Measurements from ENCODE around the gene ARHGAP6.

ARHGAP6 gene

GRCh38 chrX:11566789-11567188, 98.9 kb downstream of the ARHGAP6 start:
- no peaks in the 10 kb centered on the region for H3K9me3 Mint-ChIP-seq (ENCODE audit: low read depth)
- H3K4me3 Mint-ChIP-seq: no peak overlapping the region
- H3K27ac Mint-ChIP-seq: no peak overlapping the region
- peaks cover 7% of the 10 kb centered on the region for H3K4me1 Mint-ChIP-seq (ENCODE audit: low read depth)
- no peaks in the 10 kb centered on the region for H3K36me3 Mint-ChIP-seq
- no peaks in the 10 kb centered on the region for H3K27me3 Mint-ChIP-seq

GRCh38 chrX:11566173-11566572, 99.5 kb downstream of the ARHGAP6 start:
- Mint-ChIP-seq H3K27me3 (no peaks in the 10 kb centered on the region), H3K36me3 (no peaks in the 10 kb centered on the region), H3K9me3 (ENCODE audit: low read depth) (no peaks in the 10 kb centered on the region), H3K4me3 (no peak overlapping the region), H3K27ac (no peak overlapping the region), H3K4me1 (ENCODE audit: low read depth) (peaks cover 7% of the 10 kb centered on the region)

GRCh38 chrX:11564546-11564945, 101.2 kb downstream of the ARHGAP6 start:
- Mint-ChIP-seq H3K4me1 (ENCODE audit: low read depth) (peaks cover 7% of the 10 kb centered on the region), H3K4me3 (no peak overlapping the region), H3K9me3 (ENCODE audit: low read depth) (no peaks in the 10 kb centered on the region), H3K27ac (no peak overlapping the region), H3K27me3 (no peaks in the 10 kb centered on the region), H3K36me3 (no peaks in the 10 kb centered on the region)

- Mint-ChIP-seq H3K4me3 (no peak overlapping the region), H3K36me3 (no peaks in the 10 kb centered on the region), H3K4me1 (ENCODE audit: low read depth) (peaks cover 7% of the 10 kb centered on the region)
These were observed 103.2 kb downstream of the ARHGAP6 start for GRCh38 chrX:11562570-11562969.

GRCh38 chrX:11558972-11559371, 106.7 kb downstream of the ARHGAP6 start:
- Mint-ChIP-seq H3K27me3 (peaks cover 3% of the 10 kb centered on the region), H3K36me3 (no peaks in the 10 kb centered on the region), H3K27ac (no peak overlapping the region), H3K9me3 (ENCODE audit: low read depth) (no peaks in the 10 kb centered on the region), H3K4me3 (no peak overlapping the region), H3K4me1 (ENCODE audit: low read depth) (peaks cover 7% of the 10 kb centered on the region)

More at GRCh38 chrX:11562570-11562969, 103.2 kb downstream of the ARHGAP6 start:
- no peaks in the 10 kb centered on the region for H3K9me3 Mint-ChIP-seq (ENCODE audit: low read depth)
- no peak overlapping the region for H3K27ac Mint-ChIP-seq
- H3K27me3 Mint-ChIP-seq: no peaks in the 10 kb centered on the region

- no peaks in the 10 kb centered on the region for H3K36me3 Mint-ChIP-seq
- no peak overlapping the region for H3K27ac Mint-ChIP-seq
- H3K27me3 Mint-ChIP-seq: peaks cover 3% of the 10 kb centered on the region
- no peak overlapping the region for H3K4me3 Mint-ChIP-seq
- no peaks in the 10 kb centered on the region for H3K4me1 Mint-ChIP-seq (ENCODE audit: low read depth)
- H3K9me3 Mint-ChIP-seq (ENCODE audit: low read depth): no peaks in the 10 kb centered on the region
These were observed 108.6 kb downstream of the ARHGAP6 start for GRCh38 chrX:11557120-11557519.

GRCh38 chrX:11555759-11556158, 110.0 kb downstream of the ARHGAP6 start:
- no peaks in the 10 kb centered on the region for H3K9me3 Mint-ChIP-seq (ENCODE audit: low read depth)
- no peak overlapping the region for H3K4me3 Mint-ChIP-seq
- no peaks in the 10 kb centered on the region for H3K4me1 Mint-ChIP-seq (ENCODE audit: low read depth)
- H3K27me3 Mint-ChIP-seq: peaks cover 3% of the 10 kb centered on the region
- no peaks in the 10 kb centered on the region for H3K36me3 Mint-ChIP-seq
- H3K27ac Mint-ChIP-seq: no peak overlapping the region

GRCh38 chrX:11553594-11553993, 112.1 kb downstream of the ARHGAP6 start:
- Mint-ChIP-seq H3K4me1 (ENCODE audit: low read depth) (no peaks in the 10 kb centered on the region), H3K27ac (no peak overlapping the region), H3K9me3 (ENCODE audit: low read depth) (no peaks in the 10 kb centered on the region), H3K27me3 (peaks cover 3% of the 10 kb centered on the region), H3K36me3 (no peaks in the 10 kb centered on the region), H3K4me3 (no peak overlapping the region)

GRCh38 chrX:11551151-11551550, 114.6 kb downstream of the ARHGAP6 start:
- no peak overlapping the region for H3K27ac Mint-ChIP-seq
- no peak overlapping the region for H3K4me3 Mint-ChIP-seq
- peaks cover 3% of the 10 kb centered on the region for H3K27me3 Mint-ChIP-seq
- no peaks in the 10 kb centered on the region for H3K36me3 Mint-ChIP-seq
- no peaks in the 10 kb centered on the region for H3K9me3 Mint-ChIP-seq (ENCODE audit: low read depth)
- H3K4me1 Mint-ChIP-seq (ENCODE audit: low read depth): no peaks in the 10 kb centered on the region

GRCh38 chrX:11546917-11547316, 118.8 kb downstream of the ARHGAP6 start:
- Mint-ChIP-seq H3K4me1 (ENCODE audit: low read depth) (no peaks in the 10 kb centered on the region), H3K4me3 (no peak overlapping the region), H3K9me3 (ENCODE audit: low read depth) (no peaks in the 10 kb centered on the region), H3K27me3 (no peaks in the 10 kb centered on the region), H3K36me3 (no peaks in the 10 kb centered on the region), H3K27ac (no peak overlapping the region)

GRCh38 chrX:11543249-11543648, 122.5 kb downstream of the ARHGAP6 start:
- Mint-ChIP-seq H3K4me1 (ENCODE audit: low read depth) (no peaks in the 10 kb centered on the region), H3K4me3 (no peak overlapping the region), H3K9me3 (ENCODE audit: low read depth) (no peaks in the 10 kb centered on the region), H3K27ac (no peak overlapping the region), H3K27me3 (no peaks in the 10 kb centered on the region), H3K36me3 (no peaks in the 10 kb centered on the region)

- H3K9me3 Mint-ChIP-seq (ENCODE audit: low read depth): no peaks in the 10 kb centered on the region
- no peaks in the 10 kb centered on the region for H3K36me3 Mint-ChIP-seq
- no peaks in the 10 kb centered on the region for H3K27me3 Mint-ChIP-seq
- no peaks in the 10 kb centered on the region for H3K4me1 Mint-ChIP-seq (ENCODE audit: low read depth)
- H3K4me3 Mint-ChIP-seq: no peak overlapping the region
- no peak overlapping the region for H3K27ac Mint-ChIP-seq
These were observed 124.2 kb downstream of the ARHGAP6 start for GRCh38 chrX:11541510-11541909.

- Mint-ChIP-seq H3K4me3 (no peak overlapping the region), H3K36me3 (no peaks in the 10 kb centered on the region), H3K27me3 (no peaks in the 10 kb centered on the region), H3K9me3 (ENCODE audit: low read depth) (no peaks in the 10 kb centered on the region), H3K4me1 (ENCODE audit: low read depth) (no peaks in the 10 kb centered on the region), H3K27ac (no peak overlapping the region)
These were observed 125.0 kb downstream of the ARHGAP6 start for GRCh38 chrX:11540532-11541377.

GRCh38 chrX:11537141-11537540, 128.6 kb downstream of the ARHGAP6 start:
- Mint-ChIP-seq H3K27me3 (no peaks in the 10 kb centered on the region), H3K4me1 (ENCODE audit: low read depth) (no peaks in the 10 kb centered on the region), H3K27ac (no peak overlapping the region), H3K36me3 (no peaks in the 10 kb centered on the region), H3K9me3 (ENCODE audit: low read depth) (no peaks in the 10 kb centered on the region), H3K4me3 (no peak overlapping the region)

GRCh38 chrX:11535156-11535919, 130.4 kb downstream of the ARHGAP6 start:
- Mint-ChIP-seq H3K9me3 (ENCODE audit: low read depth) (no peaks in the 10 kb centered on the region), H3K4me3 (no peak overlapping the region), H3K27me3 (no peaks in the 10 kb centered on the region), H3K36me3 (no peaks in the 10 kb centered on the region), H3K27ac (no peak overlapping the region), H3K4me1 (ENCODE audit: low read depth) (no peaks in the 10 kb centered on the region)

All from activated naive CD8-positive, alpha-beta T cell (primary cell).